HEK293T (cell line): ENCODE data around the gene TGFB1I1.

Experiments
- ARNT ChIP-seq: fragments of 450-650 bp; IDR thresholded peaks from 2 replicates; pipeline ENCODE4 v1.6.1; 2017; ENCODE audit warnings: mild to moderate bottlenecking
- BHLHE40 ChIP-seq: fragments of 450-650 bp; IDR thresholded peaks from 2 replicates; pipeline ENCODE4 v1.6.1; 2016; ENCODE audit warnings: mild to moderate bottlenecking, moderate library complexity, borderline replicate concordance
- FOXA1 ChIP-seq: fragments of 450-650 bp; IDR thresholded peaks from 2 replicates; pipeline ENCODE4 v1.6.1; 2016; ENCODE audit warnings: mild to moderate bottlenecking
- FOXM1 ChIP-seq: fragments of 450-650 bp; IDR thresholded peaks from 2 replicates; pipeline ENCODE4 v1.6.1; 2017; ENCODE audit warnings: mild to moderate bottlenecking, borderline replicate concordance
- HDGF ChIP-seq: fragments of 450-650 bp; IDR thresholded peaks from 2 replicates; pipeline ENCODE4 v1.6.1; 2017; ENCODE audit warnings: antibody characterized with exemption, borderline replicate concordance
- NFRKB ChIP-seq: fragments of 450-650 bp; IDR thresholded peaks from 2 replicates; pipeline ENCODE4 v1.6.1; 2016; ENCODE audit warnings: mild to moderate bottlenecking, moderate library complexity
- SP1 ChIP-seq: fragments of 450-650 bp; IDR thresholded peaks from 2 replicates; pipeline ENCODE4 v1.6.1; 2017
- TF ChIP-seq, protein P1 (sequence below): fragments of 450-650 bp; IDR thresholded peaks from 2 replicates; pipeline ENCODE4 v1.6.1; 2016

DNA sequence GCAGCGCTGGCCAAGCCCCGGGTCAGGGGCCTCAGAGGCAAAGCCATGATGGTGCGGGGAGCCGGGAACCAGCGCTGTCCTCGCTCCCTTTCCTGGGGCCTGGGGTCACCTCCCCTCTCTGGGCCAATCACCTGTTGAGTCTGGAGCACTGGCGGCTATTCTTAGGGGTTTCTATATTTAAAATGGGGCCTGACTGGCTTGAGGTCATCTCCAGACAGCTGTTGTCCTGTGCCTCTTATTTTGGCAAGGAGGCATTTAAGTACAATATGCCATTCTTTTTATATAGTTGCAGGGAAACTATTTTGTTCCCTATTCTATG, 43.7 kb upstream of the TGFB1I1 start, which contains the start of gene COX6A2:
- no peak for TF ChIP-seq HDGF
- TF ChIP-seq FOXA1, result no peak
- TF ChIP-seq NFRKB, result no peak
- TF ChIP-seq SP1, result no peak
- TF ChIP-seq FOXM1, result no peak
- TF ChIP-seq, protein P1, sequence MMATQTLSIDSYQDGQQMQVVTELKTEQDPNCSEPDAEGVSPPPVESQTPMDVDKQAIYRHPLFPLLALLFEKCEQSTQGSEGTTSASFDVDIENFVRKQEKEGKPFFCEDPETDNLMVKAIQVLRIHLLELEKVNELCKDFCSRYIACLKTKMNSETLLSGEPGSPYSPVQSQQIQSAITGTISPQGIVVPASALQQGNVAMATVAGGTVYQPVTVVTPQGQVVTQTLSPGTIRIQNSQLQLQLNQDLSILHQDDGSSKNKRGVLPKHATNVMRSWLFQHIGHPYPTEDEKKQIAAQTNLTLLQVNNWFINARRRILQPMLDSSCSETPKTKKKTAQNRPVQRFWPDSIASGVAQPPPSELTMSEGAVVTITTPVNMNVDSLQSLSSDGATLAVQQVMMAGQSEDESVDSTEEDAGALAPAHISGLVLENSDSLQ, result no peak
- no peak for TF ChIP-seq BHLHE40
- TF ChIP-seq ARNT, result no peak
